NCI-H2107 (cell line): ENCODE measurements around the gene TMEM63C.

Source experiments
- DNase-seq: peaks from one replicate; lab custom pipeline; 2025; lab: John Stamatoyannopoulos, UW

TMEM63C gene

GRCh38 chr14:77221241-77221871, 39.8 kb downstream of the TMEM63C start:
- no peak for DNase-seq

- DNase-seq: no peak
These were observed 41.1 kb downstream of the TMEM63C start for GRCh38 chr14:77222546-77223225.

- DNase-seq: no peak
These were observed 42.6 kb downstream of the TMEM63C start for GRCh38 chr14:77224212-77224611.

GRCh38 chr14:77225254-77225653, 43.7 kb downstream of the TMEM63C start:
- no peak for DNase-seq

- no peak for DNase-seq
These were observed 44.4 kb downstream of the TMEM63C start for GRCh38 chr14:77225892-77226557.

GRCh38 chr14:77228056-77228455, 46.5 kb downstream of the TMEM63C start:
- no peak for DNase-seq

- DNase-seq: no peak
These were observed 49.3 kb downstream of the TMEM63C start for GRCh38 chr14:77230914-77231313.

- no peak for DNase-seq
These were observed 50.1 kb downstream of the TMEM63C start for GRCh38 chr14:77231721-77232120.

- DNase-seq: no peak
These were observed 55.2 kb downstream of the TMEM63C start for GRCh38 chr14:77236814-77237213.

- no peak for DNase-seq
These were observed 56.8 kb downstream of the TMEM63C start for GRCh38 chr14:77238356-77238755.

GRCh38 chr14:77238996-77239395, 57.4 kb downstream of the TMEM63C start:
- no peak for DNase-seq

GRCh38 chr14:77239412-77239811, 57.8 kb downstream of the TMEM63C start:
- DNase-seq: no peak

GRCh38 chr14:77240336-77240915, 58.8 kb downstream of the TMEM63C start:
- no peak for DNase-seq

- no peak for DNase-seq
These were observed 60.4 kb downstream of the TMEM63C start for GRCh38 chr14:77241955-77242354.

- DNase-seq: no peak
These were observed 61.2 kb downstream of the TMEM63C start for GRCh38 chr14:77242752-77243151.

GRCh38 chr14:77243853-77244252, 62.3 kb downstream of the TMEM63C start:
- no peak for DNase-seq

- DNase-seq: no peak
These were observed 64.2 kb downstream of the TMEM63C start for GRCh38 chr14:77245820-77246219.

- DNase-seq: no peak
These were observed 65.2 kb downstream of the TMEM63C start for GRCh38 chr14:77246784-77247183.

- DNase-seq: no peak
These were observed 67.1 kb downstream of the TMEM63C start for GRCh38 chr14:77248666-77249065.

GRCh38 chr14:77249286-77249685, 67.7 kb downstream of the TMEM63C start:
- DNase-seq: no peak

- no peak for DNase-seq
These were observed 69.3 kb downstream of the TMEM63C start for GRCh38 chr14:77250927-77251326.

GRCh38 chr14:77251870-77252269, 70.3 kb downstream of the TMEM63C start:
- DNase-seq: no peak
